KMS-11 (cell line): ENCODE measurements around the gene MED28.

Experiments used
- H2AFZ ChIP-seq: fragments of 200-600 bp; sonication (generic); 2 replicates; pipeline ENCODE4 v1.6.1; 2016; ENCODE audit warnings: antibody characterized with exemption, mixed run types, low read depth
- H3K27ac ChIP-seq: fragments of 200-600 bp; sonication (generic); 2 replicates; pipeline ENCODE4 v1.6.1; 2016; ENCODE audit warnings: mild to moderate bottlenecking, mixed run types
- H3K27me3 ChIP-seq: fragments of 200-600 bp; sonication (generic); 2 replicates; pipeline ENCODE4 v1.6.1; 2017; ENCODE audit warnings: mild to moderate bottlenecking, low read depth, mixed run types, moderate library complexity; ENCODE audit not compliant: insufficient read depth
- H3K36me3 ChIP-seq: fragments of 200-600 bp; sonication (generic); 2 replicates; pipeline ENCODE4 v1.6.1; 2017; ENCODE audit warnings: mild to moderate bottlenecking, mixed run types; ENCODE audit not compliant: insufficient read depth
- H3K4me1 ChIP-seq: fragments of 200-600 bp; sonication (generic); 2 replicates; pipeline ENCODE4 v1.6.1; 2016; ENCODE audit warnings: mild to moderate bottlenecking, low read depth, mixed run types; ENCODE audit not compliant: poor library complexity, severe bottlenecking
- H3K4me2 ChIP-seq: fragments of 200-600 bp; sonication (generic); 2 replicates; pipeline ENCODE4 v1.7.0; 2016; ENCODE audit warnings: mild to moderate bottlenecking, mixed run types
- H3K4me3 ChIP-seq: fragments of 200-600 bp; sonication (generic); IDR thresholded peaks from 2 replicates; pipeline ENCODE4 v1.6.1; 2017; ENCODE audit warnings: low read depth, low read length, mixed read lengths; ENCODE audit not compliant: insufficient read depth
- H3K79me2 ChIP-seq: fragments of 200-600 bp; sonication (generic); 2 replicates; pipeline ENCODE4 v1.6.1; 2016; ENCODE audit warnings: low read depth, mixed run types; ENCODE audit not compliant: insufficient read depth
- H3K9ac ChIP-seq: fragments of 200-600 bp; sonication (generic); 2 replicates; pipeline ENCODE4 v1.6.1; 2016; ENCODE audit warnings: mild to moderate bottlenecking, mixed run types
- H4K20me1 ChIP-seq: fragments of 200-600 bp; sonication (generic); 2 replicates; pipeline ENCODE4 v1.6.1; 2016; ENCODE audit warnings: mild to moderate bottlenecking, mixed run types; ENCODE audit not compliant: insufficient read depth
- TF ChIP-seq, protein P1 (sequence below): fragments of 200-600 bp; sonication (generic); conservative IDR thresholded peaks from 2 replicates; pipeline ENCODE4 v1.6.1; 2017; ENCODE audit warnings: low read depth, mild to moderate bottlenecking, antibody characterized with exemption, low read length, moderate library complexity, mixed read lengths

MED28 gene

DNA sequence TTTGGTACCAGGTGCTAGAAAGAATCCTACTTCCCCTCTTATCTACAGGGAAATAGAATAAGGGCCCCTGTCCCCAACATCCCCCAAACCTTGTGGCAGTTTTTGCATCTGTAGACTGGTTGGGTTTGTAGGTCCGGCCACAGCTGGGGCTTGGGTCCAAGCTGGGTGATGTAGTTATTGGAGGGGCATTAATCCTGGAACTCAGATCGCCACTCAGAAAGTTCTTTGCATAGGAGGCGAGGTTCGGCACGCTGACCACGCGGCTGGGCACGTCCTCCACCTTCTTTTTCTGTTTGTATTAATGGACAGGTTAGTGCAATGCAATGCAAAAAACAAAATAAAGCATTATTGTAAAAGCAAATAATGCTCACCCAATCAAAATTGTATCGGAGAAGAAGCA lies 19.2 kb downstream of the MED28 start:
- Histone ChIP-seq H3K79me2 (no peaks in the 10 kb centered on the region), H3K9ac (no peak overlapping the region), H3K27me3 (no peaks in the 10 kb centered on the region), H3K4me3 (no peak overlapping the region), H3K27ac (no peak overlapping the region), H2AFZ (no peak overlapping the region), H3K36me3 (no peaks in the 10 kb centered on the region), H4K20me1 (no peaks in the 10 kb centered on the region), H3K4me1 (no peaks in the 10 kb centered on the region), H3K4me2 (no peak overlapping the region)
- TF ChIP-seq, protein P1, sequence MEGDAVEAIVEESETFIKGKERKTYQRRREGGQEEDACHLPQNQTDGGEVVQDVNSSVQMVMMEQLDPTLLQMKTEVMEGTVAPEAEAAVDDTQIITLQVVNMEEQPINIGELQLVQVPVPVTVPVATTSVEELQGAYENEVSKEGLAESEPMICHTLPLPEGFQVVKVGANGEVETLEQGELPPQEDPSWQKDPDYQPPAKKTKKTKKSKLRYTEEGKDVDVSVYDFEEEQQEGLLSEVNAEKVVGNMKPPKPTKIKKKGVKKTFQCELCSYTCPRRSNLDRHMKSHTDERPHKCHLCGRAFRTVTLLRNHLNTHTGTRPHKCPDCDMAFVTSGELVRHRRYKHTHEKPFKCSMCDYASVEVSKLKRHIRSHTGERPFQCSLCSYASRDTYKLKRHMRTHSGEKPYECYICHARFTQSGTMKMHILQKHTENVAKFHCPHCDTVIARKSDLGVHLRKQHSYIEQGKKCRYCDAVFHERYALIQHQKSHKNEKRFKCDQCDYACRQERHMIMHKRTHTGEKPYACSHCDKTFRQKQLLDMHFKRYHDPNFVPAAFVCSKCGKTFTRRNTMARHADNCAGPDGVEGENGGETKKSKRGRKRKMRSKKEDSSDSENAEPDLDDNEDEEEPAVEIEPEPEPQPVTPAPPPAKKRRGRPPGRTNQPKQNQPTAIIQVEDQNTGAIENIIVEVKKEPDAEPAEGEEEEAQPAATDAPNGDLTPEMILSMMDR = no peak

DNA sequence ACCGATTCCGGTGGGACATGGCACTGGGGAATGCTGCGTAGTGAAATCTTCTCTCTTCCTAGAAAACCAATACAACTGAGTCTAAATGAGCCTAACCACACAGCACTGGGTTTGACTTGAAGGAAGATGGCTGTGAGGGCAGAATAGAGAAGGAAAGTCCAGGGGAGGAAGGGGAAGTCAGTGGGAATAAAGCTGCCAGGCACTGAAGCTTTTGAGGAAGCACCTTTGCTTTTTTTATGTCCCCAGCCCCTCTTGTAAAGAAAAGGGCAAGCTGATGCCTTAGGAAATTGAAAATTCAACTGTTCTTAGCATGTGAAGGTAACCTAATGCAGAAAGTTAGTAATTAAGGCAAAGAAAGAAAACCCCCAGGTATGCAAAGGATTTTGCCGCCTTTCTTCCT lies 20.6 kb downstream of the MED28 start:
- Histone ChIP-seq H3K9ac (no peak overlapping the region), H4K20me1 (no peaks in the 10 kb centered on the region), H3K4me2 (no peak overlapping the region), H3K79me2 (no peaks in the 10 kb centered on the region), H3K27ac (no peak overlapping the region), H3K27me3 (no peaks in the 10 kb centered on the region), H3K36me3 (no peaks in the 10 kb centered on the region), H3K4me3 (no peak overlapping the region), H2AFZ (no peak overlapping the region), H3K4me1 (no peaks in the 10 kb centered on the region)
- TF ChIP-seq, protein P1 = no peak

DNA sequence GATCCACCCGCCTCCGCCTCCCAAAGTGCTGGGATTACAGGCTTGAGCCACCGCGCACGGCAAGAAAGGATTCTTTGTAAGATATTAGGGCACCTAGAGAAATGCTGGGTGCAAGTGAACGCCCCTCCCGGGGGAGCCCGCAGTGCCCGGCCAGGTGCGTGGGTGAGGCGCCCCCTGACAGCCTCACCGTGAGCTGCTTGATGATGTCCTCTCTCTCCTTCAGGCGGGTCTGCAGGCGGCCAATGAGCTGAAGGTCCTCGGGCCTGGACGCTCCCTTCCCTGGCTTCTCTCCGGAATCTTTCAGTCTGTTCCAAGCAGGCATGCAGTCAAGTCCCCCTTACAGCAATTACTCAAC lies 21.9 kb downstream of the MED28 start:
- Histone ChIP-seq H3K9ac (no peak overlapping the region), H3K27ac (no peak overlapping the region), H3K4me3 (no peak overlapping the region), H3K36me3 (no peaks in the 10 kb centered on the region), H3K27me3 (no peaks in the 10 kb centered on the region), H3K79me2 (no peaks in the 10 kb centered on the region), H4K20me1 (no peaks in the 10 kb centered on the region), H3K4me1 (no peaks in the 10 kb centered on the region), H3K4me2 (no peak overlapping the region), H2AFZ (no peak overlapping the region)
- TF ChIP-seq, protein P1 = no peak

DNA sequence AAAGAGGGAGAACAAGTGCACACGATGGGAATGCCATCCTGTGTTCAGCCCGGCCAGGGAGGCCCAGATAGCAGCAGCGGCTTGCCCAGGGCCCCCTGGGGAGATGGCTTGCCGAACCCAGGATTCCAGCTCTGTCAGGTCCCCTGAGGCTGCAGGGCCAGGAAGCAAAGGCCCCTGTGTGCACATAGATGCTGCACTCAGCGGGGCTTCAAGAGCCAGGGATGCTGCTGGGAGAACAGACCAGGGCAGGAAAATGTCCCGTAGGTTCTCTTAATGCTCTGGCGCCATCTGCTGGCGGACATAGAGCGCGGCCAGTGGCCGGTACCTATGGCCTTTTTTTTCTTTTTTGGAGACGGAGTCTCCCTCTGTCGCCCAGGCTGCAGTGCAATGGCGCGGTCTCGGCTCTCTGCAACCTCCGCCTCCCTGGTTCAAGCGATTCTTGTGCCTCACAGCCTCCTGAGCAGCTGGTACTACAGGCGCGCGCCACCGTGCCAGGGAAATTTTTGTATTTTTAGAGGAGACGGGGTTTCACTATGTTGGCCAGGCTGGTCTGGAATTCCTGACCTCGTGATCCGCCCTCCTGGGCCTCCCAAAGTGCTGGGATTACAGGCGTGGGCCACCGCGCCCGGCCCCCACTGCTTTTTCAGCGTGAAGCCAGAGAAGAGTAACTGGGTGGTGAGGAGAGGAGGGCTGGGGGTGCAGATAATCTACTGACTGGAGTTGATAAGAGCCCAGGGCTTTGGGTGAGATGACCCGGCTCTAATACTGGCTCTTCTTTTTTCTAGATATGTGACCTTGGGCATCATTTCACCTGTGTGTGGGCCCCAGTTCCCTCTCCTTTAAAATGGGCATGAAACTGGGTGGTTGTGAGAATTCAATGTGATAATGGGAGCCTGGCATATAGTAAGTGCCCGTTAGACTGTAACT lies 22.5 kb downstream of the MED28 start:
- Histone ChIP-seq H3K4me2 (no peak overlapping the region), H3K27ac (no peak overlapping the region), H3K36me3 (no peaks in the 10 kb centered on the region), H3K27me3 (no peaks in the 10 kb centered on the region), H3K4me1 (no peaks in the 10 kb centered on the region), H3K79me2 (no peaks in the 10 kb centered on the region), H3K9ac (no peak overlapping the region), H2AFZ (no peak overlapping the region), H4K20me1 (no peaks in the 10 kb centered on the region), H3K4me3 (no peak overlapping the region)
- TF ChIP-seq, protein P1 = peak; percentile 72
